GM13977 (cell line): ENCODE measurements around the gene KRT83.

ENCODE experiments used
- DNase-seq: peaks from one replicate; pipeline ENCODE4 v3.0.0; 2012; ENCODE audit warnings: low spot score
- in situ Hi-C: fragments of 300-500 bp; cut with MboI; formaldehyde crosslinking; loops from one replicate; pipeline ENCODE4 v1.12.0; 2022; ENCODE audit warnings: low sequenced_read_pairs, low pct_unique_long_range_greater_than_20kb, mixed read lengths, inconsistent platforms; ENCODE audit not compliant: unreplicated experiment
- TF ChIP-seq, protein P1 (sequence below): IDR thresholded peaks from 2 replicates; pipeline ENCODE4 v1.5.1; 2012; ENCODE audit warnings: mild to moderate bottlenecking, control low read depth; ENCODE audit not compliant: insufficient read depth; ENCODE audit errors: extremely low read depth, missing control alignments

Gene KRT83

DNA sequence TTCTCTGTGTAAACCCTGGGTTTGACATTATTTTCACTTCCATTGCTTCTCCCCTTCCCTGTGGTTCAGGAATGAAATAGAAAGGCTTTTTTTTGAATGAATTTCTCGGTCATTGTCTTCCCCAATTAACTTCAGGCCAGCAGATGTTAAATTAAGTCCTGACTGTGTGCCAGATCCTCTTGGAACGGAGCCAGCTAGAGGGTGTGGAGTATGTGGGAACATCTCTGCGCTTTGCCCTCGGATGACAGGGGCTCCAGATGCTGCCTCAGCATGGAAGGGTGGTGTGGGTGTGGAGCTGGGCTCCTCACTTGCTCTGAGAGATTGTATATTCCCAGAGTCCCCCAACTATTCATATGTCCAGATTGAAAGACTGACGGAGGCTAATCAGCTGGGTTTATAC, 33.0 kb upstream of the KRT83 start:
- no peak for DNase-seq

DNA sequence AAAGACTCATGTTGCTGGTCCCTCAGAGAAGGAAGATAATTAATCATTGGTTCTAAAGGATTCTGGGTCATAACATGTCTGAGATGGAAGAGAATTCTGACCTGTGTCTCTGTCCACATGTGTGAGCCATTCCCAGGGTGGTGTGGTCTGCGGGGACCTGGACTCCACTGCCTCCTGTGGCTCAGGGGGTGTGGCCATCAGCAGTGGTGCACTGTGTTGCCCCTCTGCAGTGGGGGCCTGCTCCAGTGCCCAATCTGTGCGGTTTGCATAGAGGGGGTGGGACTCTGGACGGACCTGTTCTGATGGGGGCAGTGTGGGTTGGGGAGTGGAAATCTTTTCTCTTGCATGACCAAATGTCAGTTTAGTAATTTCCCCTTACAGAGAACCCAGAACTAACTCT, 32.6 kb upstream of the KRT83 start:
- TF ChIP-seq, protein P1, sequence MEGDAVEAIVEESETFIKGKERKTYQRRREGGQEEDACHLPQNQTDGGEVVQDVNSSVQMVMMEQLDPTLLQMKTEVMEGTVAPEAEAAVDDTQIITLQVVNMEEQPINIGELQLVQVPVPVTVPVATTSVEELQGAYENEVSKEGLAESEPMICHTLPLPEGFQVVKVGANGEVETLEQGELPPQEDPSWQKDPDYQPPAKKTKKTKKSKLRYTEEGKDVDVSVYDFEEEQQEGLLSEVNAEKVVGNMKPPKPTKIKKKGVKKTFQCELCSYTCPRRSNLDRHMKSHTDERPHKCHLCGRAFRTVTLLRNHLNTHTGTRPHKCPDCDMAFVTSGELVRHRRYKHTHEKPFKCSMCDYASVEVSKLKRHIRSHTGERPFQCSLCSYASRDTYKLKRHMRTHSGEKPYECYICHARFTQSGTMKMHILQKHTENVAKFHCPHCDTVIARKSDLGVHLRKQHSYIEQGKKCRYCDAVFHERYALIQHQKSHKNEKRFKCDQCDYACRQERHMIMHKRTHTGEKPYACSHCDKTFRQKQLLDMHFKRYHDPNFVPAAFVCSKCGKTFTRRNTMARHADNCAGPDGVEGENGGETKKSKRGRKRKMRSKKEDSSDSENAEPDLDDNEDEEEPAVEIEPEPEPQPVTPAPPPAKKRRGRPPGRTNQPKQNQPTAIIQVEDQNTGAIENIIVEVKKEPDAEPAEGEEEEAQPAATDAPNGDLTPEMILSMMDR, result no peak
- DNase-seq, result no peak
- in situ Hi-C loops, result no loop called here

More for the DNA sequence above, 33.0 kb upstream of the KRT83 start:
- TF ChIP-seq, protein P1, result no peak
- in situ Hi-C loops, result no loop called here

DNA sequence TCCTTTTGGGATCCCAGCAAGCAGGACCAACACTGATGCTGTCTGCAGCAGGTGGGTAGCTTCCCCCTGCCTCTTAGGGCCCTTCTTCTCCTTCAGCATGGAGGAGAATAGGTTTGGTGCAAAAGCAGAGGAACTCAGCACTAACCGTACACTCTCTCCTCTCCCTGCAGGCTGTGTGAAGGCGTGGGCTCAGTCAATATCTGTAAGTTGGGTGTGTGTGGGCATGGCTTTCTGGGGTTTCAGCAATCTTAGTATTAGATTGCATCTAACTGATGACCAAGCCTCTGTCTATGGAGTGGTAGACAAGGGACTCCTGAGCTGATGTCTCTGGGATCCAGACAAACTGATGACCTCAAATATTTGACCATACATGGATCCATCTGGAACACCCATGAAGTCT, 31.8 kb upstream of the KRT83 start:
- in situ Hi-C loops, result no loop called here
- TF ChIP-seq, protein P1, result no peak
- DNase-seq, result no peak

DNA sequence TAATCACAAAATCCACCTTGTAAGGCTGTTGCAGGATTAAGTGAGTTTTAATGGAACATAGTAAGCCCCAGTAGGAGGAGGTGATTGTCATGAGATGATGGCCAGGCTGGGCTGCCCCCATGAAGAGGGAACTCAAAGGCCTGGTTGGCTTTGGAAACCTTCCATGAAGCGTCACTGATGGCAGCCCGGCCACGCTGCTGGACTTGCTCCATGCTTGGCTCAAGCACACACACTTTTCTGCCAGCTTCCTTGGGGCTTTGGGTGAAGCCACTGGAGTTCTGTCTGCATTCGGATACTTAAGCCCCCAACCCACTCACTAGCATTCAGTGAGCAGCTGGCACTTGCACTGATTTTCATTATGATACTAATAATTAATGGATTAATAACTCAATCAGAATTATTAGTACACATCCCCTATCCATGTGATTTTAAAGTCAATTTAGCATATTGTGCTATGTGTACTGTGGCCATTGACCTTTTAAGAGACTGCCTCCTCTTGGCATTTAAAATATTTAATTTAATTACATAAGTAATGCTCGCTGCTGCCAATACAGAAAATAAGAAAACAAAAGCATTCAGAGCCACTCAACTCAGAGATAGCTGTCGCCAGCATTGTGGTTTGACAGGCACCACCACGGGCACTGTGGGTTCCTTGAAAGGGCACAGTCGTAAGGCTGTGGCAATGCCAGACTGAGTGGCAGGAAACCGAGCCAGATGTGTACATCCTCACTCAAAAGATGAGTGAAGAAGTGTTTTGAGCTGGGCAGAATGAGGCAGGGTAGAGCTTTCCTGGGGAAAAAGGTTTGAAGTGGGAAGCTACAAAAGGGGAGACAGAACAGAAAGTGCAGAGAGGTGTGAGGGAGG, 30.2 kb upstream of the KRT83 start:
- in situ Hi-C loops, result no loop called here
- no peak for DNase-seq
- TF ChIP-seq, protein P1, result no peak

DNA sequence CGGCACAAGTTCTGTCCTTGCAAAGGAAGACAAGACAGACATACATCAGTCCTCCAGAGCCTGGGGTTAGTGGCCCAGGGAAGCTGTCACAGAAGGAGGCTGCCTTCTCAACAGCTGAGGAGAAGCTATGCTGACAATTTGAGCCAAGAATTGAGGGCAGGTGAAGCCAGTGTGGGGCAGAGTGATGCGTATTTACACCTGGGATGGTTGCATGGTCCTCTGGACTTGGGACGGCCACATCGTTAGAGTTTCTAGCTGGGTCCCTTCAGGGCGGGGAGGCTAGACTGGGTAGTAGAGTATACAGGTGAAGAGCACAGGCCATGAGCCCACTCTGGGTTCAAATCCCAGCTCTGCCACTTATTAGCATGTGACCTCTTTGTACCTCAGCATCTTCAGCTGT, 29.6 kb upstream of the KRT83 start:
- no peak for DNase-seq
- in situ Hi-C loops, result no loop called here
- TF ChIP-seq, protein P1, result no peak

DNA sequence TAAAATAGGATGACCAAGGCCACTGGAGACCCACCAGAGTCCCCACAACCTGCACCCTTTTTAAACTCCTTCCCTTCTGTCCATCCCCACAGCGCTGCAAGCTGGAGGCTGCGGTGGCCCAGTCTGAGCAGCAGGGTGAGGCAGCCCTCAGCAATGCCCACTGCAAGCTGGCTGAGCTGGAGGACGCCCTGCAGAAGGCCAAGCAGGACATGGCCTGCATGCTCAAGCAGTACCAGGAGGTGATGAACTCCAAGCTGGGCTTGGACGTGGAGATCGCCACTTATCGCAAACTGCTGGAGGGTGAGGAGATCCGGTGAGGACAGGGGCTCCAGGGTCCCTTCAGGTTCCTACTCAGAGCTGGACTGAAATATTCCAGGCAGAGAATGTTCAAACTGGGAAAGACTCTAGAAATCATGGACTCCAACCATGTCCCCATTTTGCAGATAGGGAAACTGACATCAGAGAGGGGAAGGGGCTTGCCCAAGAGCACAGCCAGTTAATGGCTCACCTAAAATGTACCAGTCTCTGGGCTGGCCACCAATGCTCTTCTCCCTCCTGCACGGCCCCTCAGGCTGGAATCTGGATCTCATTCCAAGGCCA, 28.9 kb upstream of the KRT83 start:
- in situ Hi-C loops, result no loop called here
- TF ChIP-seq, protein P1, result no peak
- no peak for DNase-seq
